Panc1 (cell line): ENCODE data around the gene STAM2. TPM values are rescaled to one million over a fixed set of nuclear protein-coding genes. Genes with fewer than 3 reads are reported as not detected.

ENCODE experiments used
- ATAC-seq: fragments of 200-7000 bp; cut with Tn5 transposase; 2 replicates; pipeline ENCODE4 v1.9.1; 2020; ENCODE audit warnings: mild to moderate bottlenecking, moderate library complexity
- Bru-seq: library from RNA; stranded (reverse); fragments of 400-500 nt; gene quantifications from one replicate; lab custom pipeline; 2021; lab: Mats Ljungman, UMichigan
- BruChase-seq, 2 experiments: library from RNA; stranded (reverse); fragments of 400-500 nt; gene quantifications; one replicate each; lab custom pipeline; 2021; lab: Mats Ljungman, UMichigan
- BruUV-seq: library from RNA; stranded (reverse); fragments of 400-500 nt; replicated peaks from 2 replicates; lab custom pipeline; 2021; lab: Mats Ljungman, UMichigan
- CTCF ChIA-PET: fragments of 300-600 bp; sonication (Branson Sonifier 250); formaldehyde crosslinking; loops from one replicate; lab custom pipeline; 2022; ENCODE audit warnings: antibody characterized with exemption; lab: Charles Lee
- POLR2A ChIA-PET: fragments of 300-600 bp; sonication (Branson Sonifier 250); formaldehyde crosslinking; loops from one replicate; lab custom pipeline; 2022; ENCODE audit warnings: antibody characterized with exemption; lab: Charles Lee
- DNase-seq: peaks from one replicate; pipeline ENCODE4 v3.0.0-alpha.2; 2010; ENCODE audit warnings: low read depth, low spot score
- H3K27ac ChIP-seq: 2 replicates; pipeline ENCODE4 v1.5.1; 2011; ENCODE audit warnings: mild to moderate bottlenecking, low read length, inconsistent platforms
- H3K27me3 ChIP-seq: fragments of 200-500 bp; sonication (Bioruptor generic); 2 replicates; pipeline ENCODE4 v1.6.0; 2014; ENCODE audit warnings: low read length, inconsistent platforms; ENCODE audit not compliant: control insufficient read depth, insufficient read depth
- H3K36me3 ChIP-seq: fragments of 200-500 bp; sonication (Bioruptor generic); 2 replicates; pipeline ENCODE4 v1.5.1; 2014; ENCODE audit warnings: inconsistent platforms, mild to moderate bottlenecking, low read length, moderate library complexity; ENCODE audit not compliant: control insufficient read depth, insufficient read depth
- H3K4me1 ChIP-seq: 2 replicates; pipeline ENCODE4 v1.5.1; 2011; ENCODE audit warnings: inconsistent platforms, mild to moderate bottlenecking, low read length, moderate library complexity; ENCODE audit not compliant: control insufficient read depth, insufficient read depth
- H3K4me3 ChIP-seq, 2 experiments: 2 replicates each; pipeline ENCODE4 v1.5.1; 2011 to 2012; ENCODE audit warnings: low read depth in 2 of 2, low read length in 2 of 2, mild to moderate bottlenecking in 2 of 2, inconsistent platforms in 1 of 2, moderate library complexity in 1 of 2
- H3K9me3 ChIP-seq: fragments of 200-500 bp; sonication (Bioruptor generic); 2 replicates; pipeline ENCODE4 v1.5.1; 2014; ENCODE audit warnings: low read depth, mild to moderate bottlenecking, inconsistent platforms, low read length, moderate library complexity; ENCODE audit not compliant: control insufficient read depth, insufficient read depth
- CTCF ChIP-seq: fragments of 450-650 bp; IDR thresholded peaks from 2 replicates; pipeline ENCODE4 v1.5.1; 2017; ENCODE audit warnings: mild to moderate bottlenecking
- POLR2AphosphoS5 ChIP-seq: IDR thresholded peaks from 2 replicates; pipeline ENCODE4 v1.6.1; 2012; ENCODE audit warnings: mild to moderate bottlenecking, low read depth, low read length, moderate library complexity
- REST ChIP-seq, 2 experiments: IDR thresholded peaks; 2 replicates each; pipeline ENCODE4 v1.6.1; 2011 to 2012; ENCODE audit warnings: low read depth in 2 of 2, control low read depth in 1 of 2, low read length in 1 of 2, mild to moderate bottlenecking in 1 of 2, moderate library complexity in 1 of 2; ENCODE audit not compliant: insufficient read depth in 1 of 2
- SIN3A ChIP-seq: IDR thresholded peaks from 2 replicates; pipeline ENCODE4 v1.6.1; 2012; ENCODE audit warnings: low read depth, mild to moderate bottlenecking, low read length, moderate library complexity, borderline replicate concordance; ENCODE audit not compliant: insufficient read depth
- TCF7L2 ChIP-seq: IDR thresholded peaks from 2 replicates; pipeline ENCODE4 v1.6.1; 2011; ENCODE audit warnings: mild to moderate bottlenecking, low read depth, low read length, inconsistent platforms
- in situ Hi-C: cut with HindIII; loops from 2 replicates; pipeline ENCODE4 v1.10.0; 2016; ENCODE audit warnings: low sequenced_read_pairs, low pct_unique_long_range_greater_than_20kb
- intact Hi-C: fragments of 100-400 bp; cut with micrococcal nuclease; formaldehyde crosslinking; loops from one replicate; pipeline ENCODE4 v1.10.0; 2022; ENCODE audit not compliant: unreplicated experiment
- long read RNA-seq: library from polyadenylated mRNA; unstranded; transcript quantifications from one replicate; pipeline ENCODE4 v2.0.0, GENCODE V29; 2021; ENCODE audit not compliant: unreplicated experiment
- polyA plus RNA-seq: library from polyadenylated mRNA; unstranded; fragments of >200 nt; gene quantifications from one replicate; pipeline ENCODE4 v1.2.1, GENCODE V29; 2012; ENCODE audit warnings: missing spikeins; ENCODE audit not compliant: insufficient read length
- total RNA-seq: library from RNA; stranded (reverse); gene quantifications from one replicate; pipeline ENCODE4 v1.2.1, GENCODE V29; 2021; ENCODE audit not compliant: unreplicated experiment

Gene STAM2
- 29.1 TPM for total RNA-seq
- polyA plus RNA-seq, result 9.8 TPM
- percentile 82 among the genes with signal in this experiment for Bru-seq, nascent RNA
- BruChase-seq, experiment 1, labeled RNA remaining after a 2-hour chase, result percentile 82 among the genes with signal in this experiment
- percentile 87 among the genes with signal in this experiment for BruChase-seq, experiment 2, labeled RNA remaining after a 6-hour chase
- long read RNA-seq, full-length matches to known transcripts, result 30 of 39 reads
- long read RNA-seq, partial matches to known transcripts, result 0 of 39 reads
- long read RNA-seq, other reads (novel, unspliced or antisense), result 9 of 39 reads

- POLR2A ChIA-PET, result interaction anchor here (0.6 to 1.1 kb wide), 2 partner anchors 150 to 540 kb away, joined by 3 to 9 read pairs; no protein-coding TSS in a partner anchor
- CTCF ChIA-PET, result interaction anchor here (0.9 to 1.6 kb wide), 4 partner anchors 12 to 472 kb away, joined by 3 to 17 read pairs (median 6); no protein-coding TSS in a partner anchor
- intact Hi-C loops, result loop anchor here (2.0 kb wide), 2 partner anchors 139 to 459 kb away; no protein-coding TSS in a partner anchor
- peaks cover 29% of the 10 kb centered on the region for H3K4me1 ChIP-seq
- no peaks in the 10 kb centered on the region for H3K9me3 ChIP-seq
- BruUV-seq, result TSS peak; percentile 95
- peak within 1 kb of the TSS; percentile 96 to 97 for H3K4me3 ChIP-seq
- H3K27ac ChIP-seq, result peak within 1 kb of the TSS; percentile 97
- no peaks in the 10 kb centered on the region for H3K27me3 ChIP-seq
- TF ChIP-seq SIN3A, result peak; percentile 95
- peak; percentile 95 for TF ChIP-seq CTCF
- no peak; the same call in 1 of the 2 replicates for TF ChIP-seq TCF7L2
- no peak for TF ChIP-seq REST (IDR thresholded peaks at IDR 0.05; ENCODE audit: insufficient read depth in 1 of 2, low read depth in 2 of 2, low read length in 1 of 2)
- peak; percentile 91 for TF ChIP-seq POLR2AphosphoS5
- in situ Hi-C loops, result no loop called here
- DNase-seq (peak; percentile 74), ATAC-seq (peak; percentile 92)
- H3K36me3 ChIP-seq, result no peaks in the 10 kb centered on the region
Observed at GRCh38 chr2:152175368-152176112, at the start of gene STAM2. TSS of gene STAM2 (minus strand) at chr2:152175763. CDS start at chr2:152175642, 121 bp downstream.

DNA sequence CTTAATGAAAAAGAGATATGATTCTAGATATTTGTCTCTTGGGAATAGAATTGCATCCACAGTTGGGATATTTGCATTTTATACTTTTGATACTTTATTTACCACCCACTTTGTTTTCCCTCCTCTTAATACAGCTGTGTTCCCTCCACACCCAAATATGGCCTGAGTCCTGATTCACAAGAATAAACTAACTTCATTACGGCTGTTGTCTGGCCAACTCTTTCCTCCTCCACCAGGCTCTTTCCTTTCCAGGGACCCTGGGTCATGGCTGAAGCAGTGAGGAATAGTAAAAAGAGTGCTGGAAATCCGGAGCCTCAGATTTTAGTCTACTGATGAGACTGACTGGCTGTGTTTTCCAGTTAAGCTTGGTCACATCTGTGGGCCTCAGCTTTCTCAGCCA, 48.4 kb upstream of the STAM2 start:
- H3K36me3 ChIP-seq, result no peaks in the 10 kb centered on the region
- in situ Hi-C loops (no loop called here), intact Hi-C loops (no loop called here)
- BruUV-seq, result no TSS peak
- H3K4me1 ChIP-seq, result no peaks in the 10 kb centered on the region
- TF ChIP-seq REST (IDR thresholded peaks at IDR 0.05; ENCODE audit: insufficient read depth in 1 of 2, low read depth in 2 of 2, low read length in 1 of 2) (no peak), TCF7L2 (no peak), POLR2AphosphoS5 (no peak), SIN3A (no peak), CTCF (no peak)
- CTCF ChIA-PET, result no interaction called here
- DNase-seq, result no peak
- POLR2A ChIA-PET, result no interaction called here
- H3K27ac ChIP-seq, result no peak overlapping the region
- no peaks in the 10 kb centered on the region for H3K9me3 ChIP-seq
- H3K4me3 ChIP-seq, result no peak overlapping the region
- no peak for ATAC-seq
- H3K27me3 ChIP-seq, result no peaks in the 10 kb centered on the region
